ENCODE results near the gene HIBADH. TPM values are rescaled to one million over a fixed set of nuclear protein-coding genes. Genes with fewer than 3 reads are reported as not detected.

The HIBADH gene
- total RNA-seq, 1 experiment from 2014 or later = 23.2 TPM

DNA sequence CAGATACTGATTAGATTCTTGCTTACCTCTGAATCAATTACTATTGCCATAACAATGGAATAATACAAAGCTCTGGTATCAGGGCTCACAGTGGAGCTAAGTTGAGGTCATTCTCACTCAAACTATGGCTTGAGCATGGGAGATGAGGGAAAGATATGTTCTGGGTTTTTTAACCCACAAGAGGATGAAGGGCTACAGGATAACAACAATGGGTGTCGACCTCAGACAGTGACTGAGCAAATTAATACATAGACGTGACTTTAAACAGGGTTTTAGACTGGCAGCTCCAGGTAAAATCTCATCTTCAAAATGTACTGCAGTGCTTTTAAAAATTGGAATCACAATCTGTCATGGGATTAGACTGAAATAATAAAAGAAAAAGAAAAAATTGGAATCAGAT, 7.5 kb upstream of the HIBADH start:
- H2BK12ac ChIP-seq (ENCODE audit: insufficient read length, low read depth, low read length) = no peak overlapping the region
- H4K91ac ChIP-seq (ENCODE audit: insufficient read length, low read depth, low read length) = no peak overlapping the region
- no CpG with 5 or more reads among the region's 2 CpGs for WGBS (ENCODE audit: extremely low coverage, insufficient read length, low lambda C conversion rate)
- H3K79me1 ChIP-seq (ENCODE audit: insufficient read depth, low read depth, low read length, poor library complexity, severe bottlenecking) = no peaks in the 10 kb centered on the region
- H3K4me2 ChIP-seq (ENCODE audit: insufficient read depth, insufficient read length, low read length) = no peak overlapping the region
- H2BK120ac ChIP-seq (ENCODE audit: low read depth, low read length, poor library complexity, severe bottlenecking) = no peak overlapping the region
- H3T11ph ChIP-seq (ENCODE audit: low read length) = no peak overlapping the region
- no peak overlapping the region for H2BK20ac ChIP-seq (ENCODE audit: low read depth, low read length, poor library complexity, severe bottlenecking)
- H3K18ac ChIP-seq (ENCODE audit: insufficient read length, low read depth, low read length) = no peak overlapping the region
- no peak overlapping the region for H3K56ac ChIP-seq (ENCODE audit: insufficient read length, low read depth, low read length)
- H2AFZ ChIP-seq (ENCODE audit: low read length) = peak overlapping the region; percentile 45
- H3K23me2 ChIP-seq (ENCODE audit: insufficient read length, low read depth, low read length, poor library complexity, severe bottlenecking) = no peaks in the 10 kb centered on the region
- H3K27me3 ChIP-seq (ENCODE audit: insufficient read depth, low read length) = no peaks in the 10 kb centered on the region
- no peaks in the 10 kb centered on the region for H3K9me3 ChIP-seq (ENCODE audit: control insufficient read depth, low read depth, low read length)
- H4K5ac ChIP-seq (ENCODE audit: insufficient read length, low read depth, low read length) = no peak overlapping the region
- H3K79me2 ChIP-seq (ENCODE audit: insufficient read depth, low read length) = no peaks in the 10 kb centered on the region
- Mint-ChIP-seq H3K9me3 (peaks cover 0 to 4% of the 10 kb centered on the region in 2 experiments; a peak in 2 of 5 replicates), H3K4me3 (no peak overlapping the region), H3K36me3 (ENCODE audit: insufficient read depth in 1 of 3, low read depth in 3 of 3) (no peaks in the 10 kb centered on the region), H3K27ac (no peak overlapping the region), H3K4me1 (peaks cover 6% of the 10 kb centered on the region in 2 experiments; a peak in 3 of 4 replicates), H3K27me3 (ENCODE audit: low read depth) (peaks cover 3% of the 10 kb centered on the region; the same call in 1 of the 2 replicates)
- no peak overlapping the region for H3K27ac ChIP-seq (ENCODE audit: insufficient read length, low read depth, low read length)
- no peak overlapping the region for H3K4ac ChIP-seq (ENCODE audit: low read depth, low read length)
- H3K9ac ChIP-seq (ENCODE audit: extremely low read depth, insufficient read length, low read length) = no peak overlapping the region
- H4K20me1 ChIP-seq (ENCODE audit: control insufficient read depth, insufficient read depth, insufficient read length) = no peaks in the 10 kb centered on the region
- H3K23ac ChIP-seq (ENCODE audit: insufficient read length, low read depth, low read length) = no peak overlapping the region
- DNase-seq = no peak
- H2AK5ac ChIP-seq (ENCODE audit: insufficient read length, low read length) = no peak overlapping the region
- H2BK15ac ChIP-seq (ENCODE audit: low read depth, low read length) = no peak overlapping the region
- no peak overlapping the region for H4K8ac ChIP-seq (replicated peaks; ENCODE audit: insufficient read length, low read depth, low read length)
- H3K14ac ChIP-seq (ENCODE audit: insufficient read depth, low read length) = no peak overlapping the region
- no peaks in the 10 kb centered on the region for H3K4me1 ChIP-seq (ENCODE audit: insufficient read depth, low read length)
- no peak overlapping the region for H2BK5ac ChIP-seq (ENCODE audit: insufficient read length, low read length)
- TF ChIP-seq, protein P1, sequence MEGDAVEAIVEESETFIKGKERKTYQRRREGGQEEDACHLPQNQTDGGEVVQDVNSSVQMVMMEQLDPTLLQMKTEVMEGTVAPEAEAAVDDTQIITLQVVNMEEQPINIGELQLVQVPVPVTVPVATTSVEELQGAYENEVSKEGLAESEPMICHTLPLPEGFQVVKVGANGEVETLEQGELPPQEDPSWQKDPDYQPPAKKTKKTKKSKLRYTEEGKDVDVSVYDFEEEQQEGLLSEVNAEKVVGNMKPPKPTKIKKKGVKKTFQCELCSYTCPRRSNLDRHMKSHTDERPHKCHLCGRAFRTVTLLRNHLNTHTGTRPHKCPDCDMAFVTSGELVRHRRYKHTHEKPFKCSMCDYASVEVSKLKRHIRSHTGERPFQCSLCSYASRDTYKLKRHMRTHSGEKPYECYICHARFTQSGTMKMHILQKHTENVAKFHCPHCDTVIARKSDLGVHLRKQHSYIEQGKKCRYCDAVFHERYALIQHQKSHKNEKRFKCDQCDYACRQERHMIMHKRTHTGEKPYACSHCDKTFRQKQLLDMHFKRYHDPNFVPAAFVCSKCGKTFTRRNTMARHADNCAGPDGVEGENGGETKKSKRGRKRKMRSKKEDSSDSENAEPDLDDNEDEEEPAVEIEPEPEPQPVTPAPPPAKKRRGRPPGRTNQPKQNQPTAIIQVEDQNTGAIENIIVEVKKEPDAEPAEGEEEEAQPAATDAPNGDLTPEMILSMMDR (conservative IDR thresholded peaks at IDR 0.05) = no peak

Measured in H9 (cell line).